Measurements from ENCODE around the gene FHIT. TPM values are rescaled to one million over a fixed set of nuclear protein-coding genes. Genes with fewer than 3 reads are reported as not detected.

FHIT gene
- total and polyA plus RNA-seq, 10 of the 15 experiments (the other 5 are each of a cell fraction or from before 2014, with no cell fraction given): 4.2 to 14.9 (median 9.4) TPM

GRCh38 chr3:60697132-60697531 is 554.1 kb downstream of the FHIT start:
- Histone ChIP-seq H3K4me3 (no peak overlapping the region), H3K9ac (ENCODE audit: control insufficient read depth, insufficient read depth, low read length) (no peak overlapping the region), H4K20me1 (ENCODE audit: control insufficient read depth, insufficient read depth) (no peaks in the 10 kb centered on the region), H3K79me2 (ENCODE audit: control insufficient read depth, insufficient read depth, low read length) (no peaks in the 10 kb centered on the region), H3K4me2 (ENCODE audit: control insufficient read depth, insufficient read depth) (no peak overlapping the region), H3K27me3 (replicated peaks in 1 of 2; ENCODE audit: control insufficient read depth in 2 of 2, insufficient read depth in 2 of 2, low read length in 1 of 2) (no peaks in the 10 kb centered on the region), H3K4me1 (ENCODE audit: control insufficient read depth, insufficient read depth, low read length) (no peaks in the 10 kb centered on the region), H3K9me3 (replicated peaks; ENCODE audit: control insufficient read depth, insufficient read depth, low read length) (no peaks in the 10 kb centered on the region; the same call in 2 of the 3 replicates), H2AFZ (ENCODE audit: control insufficient read depth, low read depth, low read length) (no peak overlapping the region), H3K36me3 (ENCODE audit: control insufficient read depth in 2 of 2, insufficient read depth in 2 of 2, low read length in 1 of 2) (no peaks in the 10 kb centered on the region), H3K27ac (ENCODE audit: control insufficient read depth, insufficient read depth) (no peak overlapping the region)
- no peak for FAIRE-seq
- in situ Hi-C loops (cut with MboI): no loop called here
- no TSS peak for BruUV-seq (replicated peaks)
- no peak for TF ChIP-seq EGR1 (IDR thresholded peaks at IDR 0.05; ENCODE audit: borderline replicate concordance in 1 of 2, low read depth in 2 of 2, low read length in 2 of 2)
- TF ChIP-seq NR2F1 (conservative IDR thresholded peaks at IDR 0.05): no peak
- TF ChIP-seq SUZ12 (IDR thresholded peaks at IDR 0.05; ENCODE audit: unreplicated experiment): no peak
- TF ChIP-seq CEBPZ (IDR thresholded peaks at IDR 0.05; ENCODE audit: low read depth, low read length): no peak
- TF ChIP-seq NRF1 (conservative IDR thresholded peaks at IDR 0.05; ENCODE audit: low read depth, low read length): no peak
- no peak for TF ChIP-seq MTA2 (IDR thresholded peaks at IDR 0.05; ENCODE audit: low read depth)
- no peak for TF ChIP-seq CREB1 (IDR thresholded peaks at IDR 0.05; ENCODE audit: low read depth)
- no peak for TF ChIP-seq STAT3 (IDR thresholded peaks at IDR 0.05; ENCODE audit: low read depth, low read length)
- TF ChIP-seq IKZF1 (conservative IDR thresholded peaks at IDR 0.05): no peak
- POLR2A ChIA-PET: no interaction called here
- intact Hi-C loops (cut with micrococcal nuclease; ENCODE audit: unreplicated experiment): no loop called here
- no peak for DNase-seq (ENCODE audit: low read depth, low spot score)
- no peak for ATAC-seq
- CTCF ChIA-PET: no interaction called here
- SMC1A ChIA-PET (ENCODE audit: uncharacterized antibody, unreplicated experiment): no interaction called here
- RAD21 ChIA-PET (ENCODE audit: unreplicated experiment): no interaction called here
